HCT116 (cell line): ENCODE measurements around the gene XG. TPM values are rescaled to one million over a fixed set of nuclear protein-coding genes. Genes with fewer than 3 reads are reported as not detected.

Experiments used
- ATAC-seq: fragments of 200-7000 bp; cut with Tn5 transposase; 2 replicates; pipeline ENCODE4 v1.9.1; 2020; ENCODE audit warnings: mild to moderate bottlenecking, moderate library complexity
- BruUV-seq: library from RNA; stranded (reverse); fragments of 400-500 nt; replicated peaks from 2 replicates; lab custom pipeline; 2021; lab: Mats Ljungman, UMichigan
- CTCF ChIA-PET: fragments of 300-600 bp; sonication (Branson Sonifier 250); formaldehyde crosslinking; loops from one replicate; lab custom pipeline; 2021; ENCODE audit warnings: antibody characterized with exemption; lab: Charles Lee
- POLR2A ChIA-PET: fragments of 300-600, 350-600 bp; sonication (Branson Sonifier 250); formaldehyde crosslinking; loops from one replicate; lab custom pipeline; 2021; ENCODE audit warnings: antibody characterized with exemption; lab: Charles Lee
- RAD21 ChIA-PET, 2 experiments: fragments of 300-600 bp; sonication (Branson Sonifier 250); formaldehyde crosslinking; loops; one replicate each; lab custom pipeline; 2023; ENCODE audit warnings: low total read pairs in 2 of 2; ENCODE audit not compliant: uncharacterized antibody in 2 of 2, unreplicated experiment in 2 of 2, low non-redundant PET in 1 of 2; lab: Charles Lee
- DNase-seq: peaks from one replicate; pipeline ENCODE4 v3.0.0-alpha.2; 2010; ENCODE audit warnings: low read depth, low spot score
- H2AFZ ChIP-seq: fragments of 200-600 bp; shearing (Covaris generic), sonication (generic); 2 replicates; pipeline ENCODE4 v1.6.1; 2017; ENCODE audit warnings: low read depth, mixed run types, mixed read lengths, antibody characterized with exemption, low read length; ENCODE audit not compliant: poor library complexity, severe bottlenecking
- H3K27ac ChIP-seq: 2 replicates; pipeline ENCODE4 v1.5.1; 2012; ENCODE audit warnings: low read depth, low read length
- H3K27me3 ChIP-seq: fragments of 200-600 bp; sonication (generic); 2 replicates; pipeline ENCODE4 v1.6.1; 2016; ENCODE audit warnings: mixed run types, low read length, mixed read lengths; ENCODE audit not compliant: insufficient read depth
- H3K36me3 ChIP-seq, 2 experiments: fragments of 200-500 bp in 1 of 2; fragments of 200-600 bp in 1 of 2; sonication (Bioruptor generic) in 1 of 2; sonication (generic) in 1 of 2; 2 replicates each; pipeline versions ENCODE4 v1.5.1 to v1.6.1; 2014 to 2016; ENCODE audit warnings: low read length in 2 of 2, inconsistent platforms in 1 of 2, mixed read lengths in 1 of 2, mixed run types in 1 of 2; ENCODE audit not compliant: insufficient read depth in 2 of 2, control insufficient read depth in 1 of 2
- H3K4me1 ChIP-seq, 2 experiments: fragments of 200-600 bp in 1 of 2; sonication (generic) in 1 of 2; 2 replicates each; pipeline versions ENCODE4 v1.5.1 to v1.6.1; 2012 to 2017; ENCODE audit warnings: low read length in 2 of 2, inconsistent platforms in 1 of 2, mild to moderate bottlenecking in 1 of 2, mixed read lengths in 1 of 2, mixed run types in 1 of 2, moderate library complexity in 1 of 2; ENCODE audit not compliant: insufficient read depth in 2 of 2, control insufficient read depth in 1 of 2
- H3K4me2 ChIP-seq: fragments of 200-600 bp; sonication (generic); 2 replicates; pipeline ENCODE4 v1.6.1; 2017; ENCODE audit warnings: mixed run types, low read length, mixed read lengths
- H3K4me3 ChIP-seq, 2 experiments: fragments of 200-600 bp in 1 of 2; sonication (generic) in 1 of 2; replicated peaks in 1 of 2; 2 replicates each; pipeline ENCODE4 v1.5.1; 2011 to 2016; ENCODE audit warnings: low read length in 2 of 2, control low read depth in 1 of 2, low read depth in 1 of 2, mild to moderate bottlenecking in 1 of 2, mixed read lengths in 1 of 2, mixed run types in 1 of 2
- H3K79me2 ChIP-seq: fragments of 200-600 bp; sonication (generic); 2 replicates; pipeline ENCODE4 v1.6.1; 2017; ENCODE audit warnings: mild to moderate bottlenecking, mixed run types, low read length, moderate library complexity, mixed read lengths; ENCODE audit not compliant: insufficient read depth
- H3K9ac ChIP-seq: fragments of 200-600 bp; sonication (generic); 2 replicates; pipeline ENCODE4 v1.6.1; 2016; ENCODE audit warnings: low read length, mixed read lengths
- H3K9me2 ChIP-seq: fragments of 200-600 bp; sonication (generic), shearing (Covaris generic); 2 replicates; pipeline ENCODE4 v1.6.1; 2017; ENCODE audit warnings: mixed run types, mild to moderate bottlenecking, moderate library complexity; ENCODE audit not compliant: insufficient read depth
- H3K9me3 ChIP-seq, 2 experiments: fragments of 200-500 bp in 1 of 2; fragments of 200-600 bp in 1 of 2; sonication (Bioruptor generic) in 1 of 2; sonication (generic) in 1 of 2; 2 replicates each; pipeline ENCODE4 v1.6.1; 2014 to 2017; ENCODE audit warnings: low read length in 2 of 2, mixed read lengths in 2 of 2, inconsistent platforms in 1 of 2, low read depth in 1 of 2, mild to moderate bottlenecking in 1 of 2, mixed run types in 1 of 2, moderate library complexity in 1 of 2; ENCODE audit not compliant: control insufficient read depth in 1 of 2, insufficient read depth in 1 of 2
- H4K20me1 ChIP-seq: fragments of 200-600 bp; sonication (generic), shearing (Covaris generic); 2 replicates; pipeline ENCODE4 v1.6.1; 2017; ENCODE audit warnings: mixed run types, mild to moderate bottlenecking, moderate library complexity; ENCODE audit not compliant: insufficient read depth
- CBX3 ChIP-seq: IDR thresholded peaks from 2 replicates; pipeline ENCODE4 v1.6.1; 2012; ENCODE audit warnings: low read depth
- EGR1 ChIP-seq: IDR thresholded peaks from 2 replicates; pipeline ENCODE4 v1.6.1; 2012; ENCODE audit warnings: low read depth
- ELF1 ChIP-seq: IDR thresholded peaks from 2 replicates; pipeline ENCODE4 v1.6.1; 2012; ENCODE audit warnings: low read depth, borderline replicate concordance
- EZH2phosphoT487 ChIP-seq: fragments of 200-600 bp; IDR thresholded peaks from 2 replicates; pipeline ENCODE4 v1.6.1; 2018; ENCODE audit warnings: antibody characterized with exemption, borderline replicate concordance
- FOSL1 ChIP-seq: IDR thresholded peaks from 2 replicates; pipeline ENCODE4 v1.6.1; 2012; ENCODE audit warnings: low read depth
- JUND ChIP-seq: IDR thresholded peaks from 2 replicates; pipeline ENCODE4 v1.6.1; 2012
- POLR2A ChIP-seq: IDR thresholded peaks from 2 replicates; pipeline ENCODE4 v1.7.0; 2011; ENCODE audit warnings: borderline replicate concordance; ENCODE audit not compliant: insufficient read depth, insufficient read length; ENCODE audit errors: extremely low read depth
- SIN3A ChIP-seq: IDR thresholded peaks from 2 replicates; pipeline ENCODE4 v1.6.1; 2012; ENCODE audit warnings: low read depth
- SP1 ChIP-seq: IDR thresholded peaks from 2 replicates; pipeline ENCODE4 v1.6.1; 2012; ENCODE audit warnings: low read depth
- TCF7L2 ChIP-seq: IDR thresholded peaks from 2 replicates; pipeline ENCODE4 v1.7.0; 2011; ENCODE audit warnings: borderline replicate concordance, inconsistent platforms; ENCODE audit not compliant: insufficient read depth, insufficient read length; ENCODE audit errors: extremely low read depth
- ZFX ChIP-seq: fragments of 450-650 bp; IDR thresholded peaks from 2 replicates; pipeline ENCODE4 v1.6.1; 2017
- intact Hi-C: fragments of 100-400 bp; cut with micrococcal nuclease; formaldehyde crosslinking; loops from 2 replicates; pipeline ENCODE4 v1.10.0; 2022
- total RNA-seq: library from RNA; stranded (reverse); gene quantifications from one replicate; pipeline ENCODE4 v1.2.1, GENCODE V29; 2021; ENCODE audit not compliant: unreplicated experiment

Gene XG
- total RNA-seq, 1 experiment from 2014 or later: not detected

GRCh38 chrX:2781226-2781571 is 29.4 kb downstream of the XG start:
- Histone ChIP-seq H3K27me3 (no peaks in the 10 kb centered on the region), H3K27ac (no peak overlapping the region), H4K20me1 (no peaks in the 10 kb centered on the region), H3K4me2 (no peak overlapping the region), H3K4me1 (no peaks in the 10 kb centered on the region), H3K9me2 (no peaks in the 10 kb centered on the region), H3K9ac (no peak overlapping the region), H2AFZ (no peak overlapping the region), H3K4me3 (no peak overlapping the region), H3K9me3 (no peaks in the 10 kb centered on the region), H3K36me3 (no peaks in the 10 kb centered on the region), H3K79me2 (no peaks in the 10 kb centered on the region)
- ATAC-seq (no peak), DNase-seq (no peak)
- POLR2A ChIA-PET: no interaction called here
- RAD21 ChIA-PET: no interaction called here
- BruUV-seq: no TSS peak
- no peak for TF ChIP-seq ZFX
- TF ChIP-seq EZH2phosphoT487: no peak
- intact Hi-C loops: no loop called here
- CTCF ChIA-PET: no interaction called here

- DNase-seq: no peak
- Histone ChIP-seq H3K9me3 (no peaks in the 10 kb centered on the region), H3K36me3 (no peaks in the 10 kb centered on the region), H4K20me1 (no peaks in the 10 kb centered on the region), H3K4me2 (no peak overlapping the region), H3K9me2 (no peaks in the 10 kb centered on the region), H3K4me3 (no peak overlapping the region), H3K27me3 (no peaks in the 10 kb centered on the region), H3K4me1 (no peaks in the 10 kb centered on the region), H2AFZ (no peak overlapping the region), H3K9ac (no peak overlapping the region), H3K27ac (no peak overlapping the region), H3K79me2 (no peaks in the 10 kb centered on the region)
- no peak for ATAC-seq
- RAD21 ChIA-PET: no interaction called here
- no peak for TF ChIP-seq CBX3
- CTCF ChIA-PET: no interaction called here
- BruUV-seq: no TSS peak
- POLR2A ChIA-PET: no interaction called here
- intact Hi-C loops: no loop called here
Measured at GRCh38 chrX:2781698-2782097, 29.9 kb downstream of the XG start.

- no peaks in the 10 kb centered on the region for H3K27me3 ChIP-seq
- ATAC-seq (no peak), DNase-seq (no peak)
- no peaks in the 10 kb centered on the region for H3K79me2 ChIP-seq
- no peak overlapping the region for H3K4me2 ChIP-seq
- no peaks in the 10 kb centered on the region for H3K9me3 ChIP-seq
- POLR2A ChIA-PET: no interaction called here
- H3K36me3 ChIP-seq: no peaks in the 10 kb centered on the region
- TF ChIP-seq FOSL1 (no peak), TCF7L2 (no peak), JUND (no peak), SP1 (no peak), EGR1 (no peak), CBX3 (no peak), ELF1 (no peak), SIN3A (no peak), POLR2A (no peak)
- BruUV-seq: no TSS peak
- CTCF ChIA-PET: no interaction called here
- H3K27ac ChIP-seq: no peak overlapping the region
- H3K9ac ChIP-seq: no peak overlapping the region
- intact Hi-C loops: no loop called here
- no peaks in the 10 kb centered on the region for H3K9me2 ChIP-seq
- no peak overlapping the region for H3K4me3 ChIP-seq
- RAD21 ChIA-PET: no interaction called here
- no peaks in the 10 kb centered on the region for H4K20me1 ChIP-seq
- H3K4me1 ChIP-seq: no peaks in the 10 kb centered on the region
- no peak overlapping the region for H2AFZ ChIP-seq
Measured at GRCh38 chrX:2782171-2782570, 30.3 kb downstream of the XG start.
